SIG-M5 treated with dmso at 0.1 percent for 504 hours (cell line): Measurements from ENCODE around the gene CBX1.
A peak's percentile ranks its signal among the peaks of the same experiment; 100 is the strongest.

Experiments used
- DNase-seq: peaks from one replicate; lab custom pipeline; 2025; ENCODE audit not compliant: unreplicated experiment; lab: John Stamatoyannopoulos, UW

Gene CBX1

DNA sequence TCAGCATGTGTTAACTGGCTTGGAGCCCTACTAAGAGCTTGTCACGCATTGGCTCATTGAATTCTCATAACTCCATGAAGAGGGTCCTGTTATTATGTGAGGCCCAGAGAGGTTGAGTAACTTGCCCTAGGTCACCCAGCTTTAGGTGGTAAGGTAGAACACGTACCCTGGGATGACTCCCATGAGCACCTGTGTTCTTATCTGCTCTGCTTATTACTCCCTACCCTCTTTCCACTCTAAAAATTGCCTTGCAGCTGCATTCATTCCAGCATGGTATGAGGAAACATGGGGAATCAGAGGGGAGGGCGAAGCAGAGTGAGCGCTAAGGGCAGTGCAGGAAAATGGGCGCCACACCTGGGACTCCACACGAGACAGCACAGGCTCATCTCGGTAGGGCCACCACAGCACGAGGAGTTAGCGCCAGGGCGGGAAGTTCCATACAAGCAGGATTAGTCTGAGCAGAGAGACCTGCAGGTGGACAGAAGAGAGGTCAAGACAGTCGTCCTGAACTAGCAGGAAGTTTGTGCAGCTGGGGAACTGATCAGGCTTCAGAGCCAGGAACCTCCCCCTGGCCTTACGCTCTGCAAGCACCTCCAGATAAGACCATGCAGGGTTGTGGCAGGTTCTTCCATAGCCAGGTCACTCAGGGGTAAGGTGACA is 73.8 kb downstream of the CBX1 start:
- DNase-seq = no peak

DNA sequence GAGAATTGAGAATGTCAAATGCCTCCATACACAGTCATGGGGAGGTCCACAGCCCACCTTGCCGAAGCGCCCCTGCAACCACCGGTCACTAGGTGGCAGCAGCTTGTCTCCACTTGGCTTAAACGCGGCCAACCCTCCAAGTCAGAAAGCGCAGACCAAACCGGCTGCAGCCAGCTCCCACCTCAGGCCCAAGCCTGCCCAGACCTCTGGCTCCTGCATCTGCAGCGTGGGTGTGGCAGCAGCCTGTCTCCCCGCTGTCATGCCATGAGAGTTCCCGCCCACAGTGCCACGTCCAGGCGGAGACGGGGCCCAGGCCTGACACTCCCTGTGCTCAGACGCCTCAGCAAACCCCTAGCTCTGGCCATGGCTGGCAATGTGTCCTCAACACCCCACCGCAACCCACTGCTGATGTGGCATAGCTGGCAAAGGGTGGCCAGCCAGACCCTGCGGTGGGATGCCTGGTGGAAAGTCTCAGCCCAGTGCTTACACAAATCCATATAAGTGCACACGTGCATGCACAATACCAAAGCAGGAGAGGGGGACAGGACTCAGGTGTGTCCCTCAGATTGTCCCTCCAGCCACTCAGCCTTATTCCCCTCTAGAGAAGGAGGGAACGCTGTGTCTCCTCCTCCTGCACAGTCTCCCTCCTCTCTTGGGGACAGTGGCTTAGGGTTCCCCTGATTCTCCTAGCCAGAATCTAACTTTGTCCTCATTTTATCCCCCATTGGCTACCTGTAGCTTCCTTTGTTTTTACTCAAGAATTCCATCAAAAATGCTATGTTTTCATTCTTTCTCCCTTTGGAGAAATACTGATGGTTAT is 74.6 kb downstream of the CBX1 start:
- peak; percentile 88 for DNase-seq

DNA sequence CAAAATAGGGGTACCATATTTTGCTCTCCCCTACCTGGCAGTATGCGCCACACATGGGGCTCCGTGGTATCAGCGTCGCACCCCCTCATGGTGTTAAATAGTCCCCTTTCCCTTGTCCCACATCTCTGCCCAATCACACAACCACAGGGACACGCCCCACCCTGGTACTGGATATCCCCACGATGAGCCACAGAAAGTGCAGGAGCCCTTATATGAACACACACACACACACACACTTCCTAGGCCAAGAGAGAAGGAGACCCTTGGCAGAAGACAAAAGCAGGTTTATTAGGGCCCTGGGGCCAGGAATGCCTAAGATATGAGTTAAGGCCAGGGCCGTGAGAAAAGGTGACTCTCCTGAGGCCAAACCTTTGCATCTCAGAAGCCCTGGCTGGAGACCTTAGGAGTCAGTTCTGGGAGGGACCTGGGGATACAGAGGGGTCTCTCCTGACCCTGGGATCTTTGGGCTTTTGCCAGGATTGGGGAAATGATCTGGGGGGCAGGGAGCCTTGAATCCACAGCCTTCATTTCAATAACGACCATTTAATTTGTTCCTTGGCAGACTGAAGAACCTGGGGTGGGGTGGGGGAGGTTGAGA is 75.3 kb downstream of the CBX1 start:
- DNase-seq = no peak

DNA sequence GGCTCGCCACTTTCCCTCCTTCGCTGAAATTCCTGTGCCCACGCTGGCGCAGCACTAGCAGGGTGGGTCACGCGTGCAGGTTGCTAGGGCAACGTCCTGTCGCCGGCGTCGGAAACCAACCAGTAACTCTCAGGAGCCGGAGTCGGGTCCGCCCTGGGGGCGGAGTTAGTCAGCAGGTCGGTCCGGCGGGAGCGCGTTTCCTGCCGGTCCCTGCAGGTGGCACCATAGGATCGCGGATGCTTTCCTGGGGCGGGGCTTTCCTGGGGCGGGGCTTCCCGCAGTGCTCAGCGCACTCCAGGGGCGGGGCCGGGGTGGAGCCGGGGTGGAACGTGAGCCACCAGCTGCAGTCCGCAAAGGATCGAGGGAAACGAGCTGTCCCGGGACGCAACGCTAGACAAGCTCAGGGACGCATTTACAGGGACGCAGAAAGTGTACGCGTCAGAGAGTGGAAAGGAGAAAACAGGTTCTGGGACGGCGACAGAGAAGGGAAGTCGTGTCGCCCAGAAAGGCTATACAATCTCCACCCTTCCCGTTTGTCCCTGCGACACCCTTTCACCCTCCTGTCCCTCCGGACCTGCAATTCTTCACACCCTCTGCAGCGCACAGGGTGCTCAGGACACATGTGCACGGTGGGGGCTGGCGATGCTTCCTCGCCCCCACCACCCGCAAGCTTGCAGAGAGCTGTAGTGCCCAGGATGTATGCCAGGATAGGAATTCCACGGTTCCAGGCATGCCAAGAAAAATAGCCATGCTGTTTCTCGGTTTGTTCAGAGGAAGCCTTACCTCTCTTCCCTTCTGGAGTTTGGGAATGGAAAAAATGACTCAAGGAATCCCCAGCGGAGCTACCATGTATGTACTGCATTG is 76.0 kb downstream of the CBX1 start:
- peak; percentile 98 for DNase-seq

DNA sequence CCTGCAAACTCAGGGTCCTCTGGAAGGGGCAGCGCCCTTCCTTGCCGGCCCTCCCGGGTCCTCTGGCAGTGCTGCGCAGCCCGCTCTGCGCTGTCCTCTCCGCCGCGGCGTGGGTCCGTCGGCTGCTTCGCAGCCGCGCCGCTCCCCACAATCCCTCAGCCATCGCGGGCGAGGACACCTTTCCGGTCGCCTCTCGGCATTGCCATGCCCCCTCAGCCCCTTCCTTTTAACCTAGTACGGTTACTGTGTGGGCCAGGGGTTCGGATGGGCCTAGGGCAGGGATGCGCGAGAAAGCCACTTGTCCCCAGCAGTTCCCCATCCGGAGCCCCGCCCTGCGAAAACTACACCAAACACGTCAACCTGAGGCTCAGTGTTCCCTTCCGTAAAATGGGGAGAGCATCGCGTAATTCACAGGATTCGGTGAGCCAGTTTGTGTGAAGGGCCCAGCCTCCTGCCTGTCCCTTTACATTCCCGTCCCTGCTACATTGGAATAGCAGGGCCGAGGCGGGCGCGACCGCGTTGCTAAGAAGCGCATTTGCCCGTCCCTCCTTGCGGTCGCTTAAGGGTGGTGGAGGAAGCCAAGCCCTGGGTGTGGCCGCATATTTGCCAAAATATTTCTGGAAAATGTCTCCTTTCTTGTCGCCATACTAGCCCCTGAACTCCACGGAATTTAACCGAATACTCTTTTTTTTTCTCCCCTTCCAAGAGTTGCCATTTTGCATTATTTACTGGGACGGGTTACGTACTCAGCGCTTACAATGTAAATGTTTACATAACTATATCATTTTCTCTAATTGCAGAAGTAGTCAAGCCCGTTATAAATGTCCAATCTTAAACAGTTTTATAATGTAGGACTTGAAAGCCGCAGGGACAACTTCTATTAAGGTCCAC is 76.9 kb downstream of the CBX1 start:
- DNase-seq = peak; percentile 63

DNA sequence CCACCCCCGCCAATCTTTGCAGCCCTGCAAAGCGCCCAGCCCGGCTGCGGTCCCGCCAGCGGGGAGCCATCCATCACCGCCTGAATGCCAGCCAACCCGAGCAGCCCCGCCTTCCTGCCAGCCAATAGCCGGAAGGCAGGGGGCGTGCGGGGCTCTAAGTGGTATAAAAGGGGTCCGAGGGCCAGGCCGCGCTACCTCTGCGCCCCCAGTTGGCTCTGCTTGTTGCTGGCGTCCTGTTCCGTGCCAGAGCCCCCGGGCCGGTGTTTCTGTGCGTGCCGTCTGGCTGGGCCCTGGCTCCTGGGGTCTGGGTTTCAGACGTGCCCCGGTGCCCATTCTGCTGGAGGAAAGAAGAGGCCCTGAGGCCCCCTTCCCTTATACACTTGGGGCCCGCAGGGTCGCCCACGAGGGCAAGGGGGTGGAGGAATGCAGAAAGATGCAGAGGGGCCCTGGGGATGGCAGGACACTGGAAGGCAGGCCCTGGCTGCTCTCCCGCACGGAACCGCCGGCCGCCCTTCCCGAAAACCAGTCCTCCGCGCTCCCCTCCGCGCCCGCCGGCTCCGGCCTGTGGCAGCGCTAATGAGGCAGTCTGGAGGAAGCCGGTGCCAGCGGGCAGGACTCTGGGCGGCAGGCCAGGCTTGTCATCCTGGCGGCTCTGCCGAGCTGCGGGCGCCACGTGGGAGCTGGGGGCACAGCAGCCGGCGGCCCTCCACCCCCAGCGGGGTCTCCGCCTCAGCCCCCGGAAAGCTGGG is 77.7 kb downstream of the CBX1 start:
- peak; percentile 60 for DNase-seq

DNA sequence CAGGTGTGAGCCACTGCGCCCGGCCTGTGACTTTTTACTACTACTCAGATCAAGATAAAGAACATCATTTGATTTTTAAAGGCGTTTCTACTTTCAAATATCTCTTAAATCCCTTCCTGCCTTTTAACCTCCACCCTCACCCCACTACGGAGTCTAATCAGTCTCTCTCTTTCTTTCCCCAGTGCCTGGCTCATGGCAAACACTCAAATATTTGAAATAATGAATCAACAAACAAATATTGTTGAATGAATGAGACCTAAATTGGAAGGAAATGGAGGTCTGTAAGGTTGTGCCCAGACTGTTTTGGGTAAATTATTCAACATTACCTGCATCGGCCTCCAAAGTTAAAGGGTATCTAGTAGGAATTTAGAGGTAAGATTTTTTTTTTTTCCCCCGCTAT is 78.4 kb downstream of the CBX1 start:
- no peak for DNase-seq

DNA sequence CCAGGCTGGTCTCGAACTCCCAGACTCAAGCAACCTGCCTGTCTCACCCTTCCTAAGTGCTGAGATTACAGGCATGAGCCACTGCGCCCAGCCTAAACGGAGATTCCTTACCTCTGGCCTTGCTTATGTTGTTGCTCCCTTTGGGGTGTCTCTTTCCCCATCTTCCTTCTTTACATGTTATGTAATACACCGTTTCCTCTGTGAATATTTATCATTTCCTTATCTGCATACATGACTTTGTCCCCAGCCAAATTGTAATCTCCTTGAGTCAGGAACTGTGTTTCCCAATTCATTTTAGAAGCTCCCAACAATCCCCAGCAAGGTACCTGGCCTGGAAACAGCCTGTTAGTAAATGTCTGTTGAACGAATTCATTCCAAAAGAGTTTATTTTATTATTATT is 79.3 kb downstream of the CBX1 start:
- DNase-seq = peak; percentile 50
